IMR-90 (cell line): ENCODE measurements around the gene PRLH. TPM values are rescaled to one million over a fixed set of nuclear protein-coding genes. Genes with fewer than 3 reads are reported as not detected.
"Not testable (repeated sequence)": the region's sequence is repeated elsewhere in the genome, so short reads cannot be mapped to it uniquely, and the experiment has no call there.

Source experiments
- ATAC-seq: fragments of 200-7000 bp; cut with Tn5 transposase; 2 replicates; pipeline ENCODE4 v1.9.1; 2020; ENCODE audit warnings: low read depth, mild to moderate bottlenecking, moderate library complexity
- BruUV-seq: library from RNA; stranded (reverse); fragments of 400-500 nt; replicated peaks from 2 replicates; lab custom pipeline; 2021; lab: Mats Ljungman, UMichigan
- CTCF ChIA-PET: fragments of 300-600 bp; formaldehyde crosslinking; extraction: SDS; loops from one replicate; lab custom pipeline; 2021; ENCODE audit warnings: antibody characterized with exemption; lab: Yijun Ruan, JAX
- POLR2A ChIA-PET: fragments of 300-600 bp; sonication (Branson Sonifier 250); formaldehyde crosslinking; loops from one replicate; lab custom pipeline; 2022; ENCODE audit warnings: antibody characterized with exemption; ENCODE audit not compliant: unreplicated experiment; lab: Charles Lee
- DNase-seq: peaks from one replicate; pipeline ENCODE4 v3.0.0; 2013
- H2AFZ ChIP-seq: replicated peaks from 2 replicates; pipeline ENCODE3; 2013; ENCODE audit warnings: low read length, mild to moderate bottlenecking; ENCODE audit not compliant: poor library complexity
- H2AK5ac ChIP-seq: 2 replicates; pipeline ENCODE4 v1.6.1; 2013; ENCODE audit warnings: low read depth, low read length, inconsistent platforms
- H2AK9ac ChIP-seq: replicated peaks from 2 replicates; pipeline ENCODE3; 2013; ENCODE audit warnings: mild to moderate bottlenecking, low read depth, low read length, moderate library complexity; ENCODE audit not compliant: poor library complexity
- H2BK120ac ChIP-seq: 2 replicates; pipeline ENCODE4 v1.6.1; 2013; ENCODE audit warnings: low read depth, low read length, inconsistent platforms
- H2BK15ac ChIP-seq: 3 replicates; pipeline ENCODE4 v1.6.1; 2013; ENCODE audit warnings: low read depth, low read length, inconsistent platforms
- H2BK20ac ChIP-seq: 2 replicates; pipeline ENCODE4 v1.6.1; 2013; ENCODE audit warnings: low read depth, mild to moderate bottlenecking, inconsistent platforms, low read length, moderate library complexity
- H2BK5ac ChIP-seq: 2 replicates; pipeline ENCODE4 v1.6.1; 2013; ENCODE audit warnings: mild to moderate bottlenecking, low read depth, low read length, inconsistent platforms; ENCODE audit not compliant: poor library complexity, severe bottlenecking
- H3K14ac ChIP-seq: replicated peaks from 2 replicates; pipeline ENCODE4 v1.6.1; 2013; ENCODE audit warnings: low read depth, low read length, inconsistent platforms
- H3K18ac ChIP-seq: 2 replicates; pipeline ENCODE4 v1.6.1; 2013; ENCODE audit warnings: low read depth, low read length, control low read depth
- H3K23ac ChIP-seq: 2 replicates; pipeline ENCODE4 v1.6.1; 2013; ENCODE audit warnings: low read depth, low read length, inconsistent platforms
- H3K27ac ChIP-seq: 2 replicates; pipeline ENCODE4 v1.5.1; 2013; ENCODE audit warnings: mild to moderate bottlenecking, control low read depth, low read length; ENCODE audit not compliant: insufficient read depth
- H3K27me3 ChIP-seq: 2 replicates; pipeline ENCODE4 v1.6.1; 2013; ENCODE audit warnings: low read length; ENCODE audit not compliant: control insufficient read depth, insufficient read depth
- H3K36me3 ChIP-seq: 2 replicates; pipeline ENCODE4 v1.6.1; 2013; ENCODE audit warnings: low read length, mixed read lengths; ENCODE audit not compliant: control insufficient read depth, insufficient read depth
- H3K4ac ChIP-seq: 2 replicates; pipeline ENCODE4 v1.6.1; 2013; ENCODE audit warnings: low read depth, low read length, inconsistent platforms
- H3K4me1 ChIP-seq: 2 replicates; pipeline ENCODE4 v1.6.1; 2013; ENCODE audit warnings: low read length, mixed read lengths; ENCODE audit not compliant: control insufficient read depth, insufficient read depth
- H3K4me2 ChIP-seq: 2 replicates; pipeline ENCODE4 v1.6.1; 2013; ENCODE audit warnings: low read depth, mild to moderate bottlenecking, control low read depth, low read length, moderate library complexity
- H3K4me3 ChIP-seq: 2 replicates; pipeline ENCODE4 v1.5.1; 2013; ENCODE audit warnings: low read depth, mild to moderate bottlenecking, control low read depth, low read length, moderate library complexity; ENCODE audit not compliant: insufficient read depth
- H3K56ac ChIP-seq: 2 replicates; pipeline ENCODE4 v1.6.1; 2013; ENCODE audit warnings: low read length, inconsistent platforms; ENCODE audit not compliant: insufficient read depth; ENCODE audit errors: extremely low read depth
- H3K79me1 ChIP-seq, 2 experiments: 2 replicates each; pipeline ENCODE4 v1.6.1; 2013; ENCODE audit warnings: low read length in 2 of 2, inconsistent platforms in 1 of 2, low read depth in 1 of 2
- H3K9ac ChIP-seq: 2 replicates; pipeline ENCODE4 v1.6.1; 2013; ENCODE audit warnings: low read depth, low read length, control low read depth
- H3K9me1 ChIP-seq: 2 replicates; pipeline ENCODE4 v1.6.1; 2013; ENCODE audit warnings: low read length, inconsistent platforms; ENCODE audit not compliant: insufficient read depth
- H3K9me3 ChIP-seq: 2 replicates; pipeline ENCODE4 v1.6.1; 2013; ENCODE audit warnings: low read length; ENCODE audit not compliant: control insufficient read depth, insufficient read depth
- H4K20me1 ChIP-seq: 2 replicates; pipeline ENCODE4 v1.6.1; 2013; ENCODE audit warnings: low read length, inconsistent platforms; ENCODE audit not compliant: insufficient read depth
- H4K5ac ChIP-seq: 2 replicates; pipeline ENCODE4 v1.6.1; 2013; ENCODE audit warnings: mild to moderate bottlenecking, low read depth, low read length, control low read depth
- H4K8ac ChIP-seq, 2 experiments: 2 replicates each; pipeline ENCODE4 v1.6.1; 2013; ENCODE audit warnings: low read depth in 2 of 2, low read length in 2 of 2, control low read depth in 1 of 2, inconsistent platforms in 1 of 2
- H4K91ac ChIP-seq: 2 replicates; pipeline ENCODE4 v1.6.1; 2013; ENCODE audit warnings: low read depth, low read length, inconsistent platforms; ENCODE audit not compliant: insufficient read depth
- CTCF ChIP-seq: conservative IDR thresholded peaks from 2 replicates; pipeline ENCODE4 v1.5.1; 2012; ENCODE audit warnings: mild to moderate bottlenecking, low read depth, low read length, improper control_type of control experiment
- RAD21 ChIP-seq: IDR thresholded peaks from 2 replicates; pipeline ENCODE4 v1.6.1; 2012; ENCODE audit warnings: low read length, improper control_type of control experiment
- SMC3 ChIP-seq: fragments of 150-350 bp; IDR thresholded peaks from 2 replicates; pipeline ENCODE4 v1.6.1; 2016; ENCODE audit warnings: low read depth, mild to moderate bottlenecking, antibody characterized with exemption, low read length, moderate library complexity
- USF2 ChIP-seq: fragments of 150-350 bp; IDR thresholded peaks from 2 replicates; pipeline ENCODE4 v1.6.1; 2017; ENCODE audit warnings: mild to moderate bottlenecking, antibody characterized with exemption, low read length, low read depth
- WGBS, 2 experiments: methylation state at CpG; one replicate each; pipeline versions ENCODE4 v1.1.5 to v1.1.7; 2013; ENCODE audit warnings: missing lambda C conversion rate in 2 of 2; ENCODE audit not compliant: insufficient read length in 1 of 2; ENCODE audit errors: extremely low coverage in 2 of 2; 5-methylcytosine and 5-hydroxymethylcytosine counted together
- dilution Hi-C: fragments of 300-500 bp; cut with HindIII; formaldehyde crosslinking; loops from one replicate; pipeline ENCODE4 v1.14.3; 2018; ENCODE audit warnings: low sequenced_read_pairs; ENCODE audit not compliant: unreplicated experiment
- in situ Hi-C: fragments of 300-500 bp; cut with MboI; formaldehyde crosslinking; loops from 3 replicates; pipeline ENCODE4 v1.14.3; 2019; ENCODE audit warnings: low sequenced_read_pairs, inconsistent platforms, mixed read lengths
- intact Hi-C: fragments of 100-400 bp; cut with micrococcal nuclease; formaldehyde crosslinking; loops from 2 replicates; pipeline ENCODE4 v1.10.0; 2022
- polyA plus RNA-seq, 3 experiments: library from polyadenylated mRNA; depleted of rRNA; stranded (reverse); fragments of >200 nt; gene quantifications; 2 replicates each; pipeline ENCODE4 v1.2.3, GENCODE V29; 2012; ENCODE audit warnings: low replicate concordance in 1 of 3
- total RNA-seq: library from RNA; depleted of rRNA; stranded (reverse); fragments of >200 nt; gene quantifications from 2 replicates; pipeline ENCODE4 v1.2.3, GENCODE V29; 2012

Gene PRLH
- total and polyA plus RNA-seq, 2 of the 4 experiments (the other 2 are of a cell fraction): not detected

DNA sequence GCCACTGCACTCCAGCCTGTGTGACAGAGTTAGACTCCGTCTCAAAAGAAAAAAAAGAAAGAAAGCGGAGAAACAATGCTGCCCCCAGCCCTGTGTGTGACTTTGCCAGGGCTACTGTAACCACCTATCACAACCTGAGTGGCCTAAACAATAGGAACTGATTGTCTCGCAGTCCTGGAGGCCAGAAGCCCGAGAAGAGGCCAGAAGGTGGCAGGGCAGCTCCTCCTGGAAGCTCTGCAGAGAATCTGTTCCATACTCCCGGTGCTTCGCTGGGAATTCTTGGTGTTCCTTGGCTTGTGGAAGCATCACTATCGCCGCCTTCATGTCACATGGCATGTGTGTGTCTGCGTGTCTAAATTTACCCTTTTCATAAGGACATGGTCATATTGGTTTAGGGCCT is 38.6 kb downstream of the PRLH start:
- no peak for ATAC-seq
- Histone ChIP-seq H2BK15ac (no peak overlapping the region), H3K4me3 (no peak overlapping the region), H3K4me2 (no peak overlapping the region), H4K20me1 (no peaks in the 10 kb centered on the region), H4K91ac (no peak overlapping the region), H2AK5ac (peak overlapping the region; percentile 92), H3K27ac (no peak overlapping the region), H3K27me3 (no peaks in the 10 kb centered on the region), H3K23ac (no peak overlapping the region; the same call in 1 of the 2 replicates), H3K9me3 (no peaks in the 10 kb centered on the region), H4K5ac (no peak overlapping the region), H2AK9ac (peak overlapping the region; percentile 70), H2BK120ac (peak overlapping the region; percentile 63), H3K4me1 (peaks cover 7% of the 10 kb centered on the region), H2AFZ (no peak overlapping the region), H3K4ac (peak overlapping the region; percentile 52; the same call in 1 of the 2 replicates), H3K79me1 (no peaks in the 10 kb centered on the region), H3K56ac (no peak overlapping the region), H3K14ac (0 out of 2 replicates have a peak overlapping the region, but pooled peaks have one; percentile 15), H4K8ac (no peak overlapping the region), H3K36me3 (no peaks in the 10 kb centered on the region), H3K18ac (no peak overlapping the region), H3K9ac (no peak overlapping the region), H3K9me1 (peaks cover 6% of the 10 kb centered on the region; the same call in 1 of the 2 replicates), H2BK20ac (peak overlapping the region; percentile 43; the same call in 1 of the 2 replicates), H2BK5ac (no peak overlapping the region)
- TF ChIP-seq SMC3 (peak; percentile 28; the same call in 1 of the 2 replicates), RAD21 (peak; percentile 43), USF2 (no peak), CTCF (peak; percentile 27; the same call in 1 of the 2 replicates)
- ChIA-PET CTCF (no interaction called here), POLR2A (no interaction called here)
- dilution Hi-C loops (no loop called here), in situ Hi-C loops (no loop called here), intact Hi-C loops (loop anchor here (5.0 kb wide), 1 partner anchor 137 kb away; no protein-coding TSS in a partner anchor)
- 100% methylated on average over 3 of the region's 9 CpGs; no CpG with 5 or more reads in 1 of the 2 experiments for WGBS, 2 experiments
- BruUV-seq: no TSS peak
- peak; percentile 26 for DNase-seq

- H3K4ac ChIP-seq, H3K18ac ChIP-seq, in situ Hi-C loops, H4K91ac ChIP-seq, H3K14ac ChIP-seq, H2AK9ac ChIP-seq, H4K20me1 ChIP-seq, H3K9me1 ChIP-seq, H2BK5ac ChIP-seq, H3K4me3 ChIP-seq, H3K9ac ChIP-seq, H2BK20ac ChIP-seq, H3K27me3 ChIP-seq, H2BK15ac ChIP-seq, H3K36me3 ChIP-seq, ATAC-seq, H3K4me1 ChIP-seq, BruUV-seq, H3K27ac ChIP-seq, H2AK5ac ChIP-seq, POLR2A ChIA-PET, intact Hi-C loops, H4K8ac ChIP-seq, dilution Hi-C loops, CTCF ChIA-PET, H3K4me2 ChIP-seq, H3K79me1 ChIP-seq, H2AFZ ChIP-seq, H4K5ac ChIP-seq, H3K23ac ChIP-seq, H3K56ac ChIP-seq, H3K9me3 ChIP-seq, DNase-seq: not testable (repeated sequence)
- peak overlapping the region; percentile 40; the same call in 1 of the 2 replicates for H2BK120ac ChIP-seq
- 67% methylated on average over 1 of the region's 4 CpGs; no CpG with 5 or more reads in 1 of the 2 experiments for WGBS, 2 experiments
Observed at GRCh38 chr2:237606522-237606921, 40.1 kb downstream of the PRLH start.
